Progenitor cell of endocrine pancreas (in vitro differentiated cells): Measurements from ENCODE around the gene TGM5. TPM values are rescaled to one million over a fixed set of nuclear protein-coding genes. Genes with fewer than 3 reads are reported as not detected.
"Not testable (repeated sequence)": the region's sequence is repeated elsewhere in the genome, so short reads cannot be mapped to it uniquely, and the experiment has no call there.

ENCODE experiments used
- DNase-seq: peaks from one replicate; pipeline ENCODE4 v3.0.0; 2021; ENCODE audit warnings: low spot score; ENCODE audit not compliant: unreplicated experiment
- H3K27ac Mint-ChIP-seq: 2 replicates; pipeline ENCODE4 v1.8.0; 2021; ENCODE audit warnings: mild to moderate bottlenecking, moderate library complexity, mixed read lengths
- H3K27me3 Mint-ChIP-seq: 2 replicates; pipeline ENCODE4 v1.8.0; 2021; ENCODE audit warnings: mixed read lengths
- H3K36me3 Mint-ChIP-seq: 2 replicates; pipeline ENCODE4 v1.8.0; 2022; ENCODE audit warnings: mixed read lengths; ENCODE audit not compliant: insufficient read depth
- H3K4me1 Mint-ChIP-seq: 2 replicates; pipeline ENCODE4 v1.8.0; 2021; ENCODE audit warnings: low read depth, mixed read lengths
- H3K4me3 Mint-ChIP-seq: 2 replicates; pipeline ENCODE4 v1.8.0; 2021; ENCODE audit warnings: low read depth, mild to moderate bottlenecking, moderate library complexity, mixed read lengths
- H3K9me3 Mint-ChIP-seq: 2 replicates; pipeline ENCODE4 v1.8.0; 2021; ENCODE audit warnings: low read depth, mixed read lengths
- CTCF ChIP-seq: fragments of 200-600 bp; sonication (generic); IDR thresholded peaks from one replicate; pipeline ENCODE4 v1.5.0; 2021; ENCODE audit warnings: antibody characterized with exemption, mild to moderate bottlenecking; ENCODE audit not compliant: unreplicated experiment
- total RNA-seq: library from RNA; stranded (reverse); gene quantifications from 2 replicates; pipeline ENCODE4 v1.2.1, GENCODE V29; 2021

TGM5 gene
- total RNA-seq, 1 donor from 2014 or later: not detected

- Mint-ChIP-seq H3K27ac (no peak overlapping the region), H3K4me1 (no peaks in the 10 kb centered on the region), H3K9me3 (peaks cover 7% of the 10 kb centered on the region), H3K4me3 (no peak overlapping the region), H3K27me3 (peaks cover 13% of the 10 kb centered on the region), H3K36me3 (no peaks in the 10 kb centered on the region)
- no peak for TF ChIP-seq CTCF
- no peak for DNase-seq
Observed at GRCh38 chr15:43275740-43276562, 9.2 kb upstream of the TGM5 start.

- no peak overlapping the region for H3K4me3 Mint-ChIP-seq
- H3K27me3 Mint-ChIP-seq: peaks cover 20% of the 10 kb centered on the region
Observed at GRCh38 chr15:43274136-43274535, 7.4 kb upstream of the TGM5 start.

GRCh38 chr15:43273243-43273642 is 6.5 kb upstream of the TGM5 start:
- no peak overlapping the region for H3K27ac Mint-ChIP-seq
- no peaks in the 10 kb centered on the region for H3K36me3 Mint-ChIP-seq
- no peak for DNase-seq
- no peak overlapping the region for H3K4me3 Mint-ChIP-seq
- peaks cover 27% of the 10 kb centered on the region for H3K27me3 Mint-ChIP-seq
- H3K4me1 Mint-ChIP-seq: no peaks in the 10 kb centered on the region
- TF ChIP-seq CTCF: no peak
- peaks cover 7% of the 10 kb centered on the region for H3K9me3 Mint-ChIP-seq

More at GRCh38 chr15:43274136-43274535, 7.4 kb upstream of the TGM5 start:
- no peak overlapping the region for H3K27ac Mint-ChIP-seq
- H3K4me1 Mint-ChIP-seq: no peaks in the 10 kb centered on the region
- H3K36me3 Mint-ChIP-seq: no peaks in the 10 kb centered on the region
- TF ChIP-seq CTCF: no peak
- no peak for DNase-seq
- H3K9me3 Mint-ChIP-seq: peaks cover 7% of the 10 kb centered on the region

- not testable (repeated sequence) for H3K9me3 Mint-ChIP-seq, H3K4me1 Mint-ChIP-seq, H3K36me3 Mint-ChIP-seq, H3K27ac Mint-ChIP-seq, H3K4me3 Mint-ChIP-seq, DNase-seq
- H3K27me3 Mint-ChIP-seq: peaks cover 34% of the 10 kb centered on the region
Observed at GRCh38 chr15:43271908-43272307, 5.2 kb upstream of the TGM5 start.

GRCh38 chr15:43270676-43271306 is 4.1 kb upstream of the TGM5 start:
- H3K27me3 Mint-ChIP-seq: peaks cover 34% of the 10 kb centered on the region

More at GRCh38 chr15:43270676-43271306, 4.1 kb upstream of the TGM5 start:
- Mint-ChIP-seq H3K36me3 (no peaks in the 10 kb centered on the region), H3K4me3 (no peak overlapping the region), H3K27ac (no peak overlapping the region), H3K4me1 (no peaks in the 10 kb centered on the region), H3K9me3 (peaks cover 7% of the 10 kb centered on the region)
- TF ChIP-seq CTCF: no peak
- DNase-seq: no peak
